Mammary epithelial cell (primary cell): ENCODE measurements around the gene RIMS1.

Source experiments
- EZH2 ChIP-seq: IDR thresholded peaks from 2 replicates; pipeline ENCODE4 v1.6.1; 2012; ENCODE audit warnings: low read length, inconsistent platforms, borderline replicate concordance
- TF ChIP-seq, protein P1 (sequence below), 2 donors: IDR thresholded peaks in 1 of 2; conservative IDR thresholded peaks in 1 of 2; 2 replicates each; pipeline ENCODE4 v1.5.1; 2011 to 2012; ENCODE audit warnings: inconsistent platforms in 2 of 2, low read length in 2 of 2, mild to moderate bottlenecking in 2 of 2, control low read depth in 1 of 2, low read depth in 1 of 2; ENCODE audit not compliant: insufficient read depth in 1 of 2; ENCODE audit errors: extremely low read depth in 1 of 2

- TF ChIP-seq, protein P1, sequence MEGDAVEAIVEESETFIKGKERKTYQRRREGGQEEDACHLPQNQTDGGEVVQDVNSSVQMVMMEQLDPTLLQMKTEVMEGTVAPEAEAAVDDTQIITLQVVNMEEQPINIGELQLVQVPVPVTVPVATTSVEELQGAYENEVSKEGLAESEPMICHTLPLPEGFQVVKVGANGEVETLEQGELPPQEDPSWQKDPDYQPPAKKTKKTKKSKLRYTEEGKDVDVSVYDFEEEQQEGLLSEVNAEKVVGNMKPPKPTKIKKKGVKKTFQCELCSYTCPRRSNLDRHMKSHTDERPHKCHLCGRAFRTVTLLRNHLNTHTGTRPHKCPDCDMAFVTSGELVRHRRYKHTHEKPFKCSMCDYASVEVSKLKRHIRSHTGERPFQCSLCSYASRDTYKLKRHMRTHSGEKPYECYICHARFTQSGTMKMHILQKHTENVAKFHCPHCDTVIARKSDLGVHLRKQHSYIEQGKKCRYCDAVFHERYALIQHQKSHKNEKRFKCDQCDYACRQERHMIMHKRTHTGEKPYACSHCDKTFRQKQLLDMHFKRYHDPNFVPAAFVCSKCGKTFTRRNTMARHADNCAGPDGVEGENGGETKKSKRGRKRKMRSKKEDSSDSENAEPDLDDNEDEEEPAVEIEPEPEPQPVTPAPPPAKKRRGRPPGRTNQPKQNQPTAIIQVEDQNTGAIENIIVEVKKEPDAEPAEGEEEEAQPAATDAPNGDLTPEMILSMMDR (conservative IDR thresholded peaks at IDR 0.05 in 1 of 2, IDR thresholded peaks at IDR 0.05 in 1 of 2; ENCODE audit: extremely low read depth in 1 of 2, insufficient read depth in 1 of 2, low read depth in 1 of 2, low read length in 2 of 2): no peak
- no peak for TF ChIP-seq EZH2
These were observed 331.3 kb downstream of the RIMS1 start for GRCh38 chr6:72217626-72218025.
